SKM-1 (cell line): ENCODE data around the gene INS.

Source experiments
- DNase-seq: peaks from one replicate; lab custom pipeline; 2025; ENCODE audit not compliant: unreplicated experiment; lab: John Stamatoyannopoulos, UW

Gene INS

GRCh38 chr11:2121227-2122130 is 39.5 kb downstream of the INS start:
- DNase-seq, result no peak

DNA sequence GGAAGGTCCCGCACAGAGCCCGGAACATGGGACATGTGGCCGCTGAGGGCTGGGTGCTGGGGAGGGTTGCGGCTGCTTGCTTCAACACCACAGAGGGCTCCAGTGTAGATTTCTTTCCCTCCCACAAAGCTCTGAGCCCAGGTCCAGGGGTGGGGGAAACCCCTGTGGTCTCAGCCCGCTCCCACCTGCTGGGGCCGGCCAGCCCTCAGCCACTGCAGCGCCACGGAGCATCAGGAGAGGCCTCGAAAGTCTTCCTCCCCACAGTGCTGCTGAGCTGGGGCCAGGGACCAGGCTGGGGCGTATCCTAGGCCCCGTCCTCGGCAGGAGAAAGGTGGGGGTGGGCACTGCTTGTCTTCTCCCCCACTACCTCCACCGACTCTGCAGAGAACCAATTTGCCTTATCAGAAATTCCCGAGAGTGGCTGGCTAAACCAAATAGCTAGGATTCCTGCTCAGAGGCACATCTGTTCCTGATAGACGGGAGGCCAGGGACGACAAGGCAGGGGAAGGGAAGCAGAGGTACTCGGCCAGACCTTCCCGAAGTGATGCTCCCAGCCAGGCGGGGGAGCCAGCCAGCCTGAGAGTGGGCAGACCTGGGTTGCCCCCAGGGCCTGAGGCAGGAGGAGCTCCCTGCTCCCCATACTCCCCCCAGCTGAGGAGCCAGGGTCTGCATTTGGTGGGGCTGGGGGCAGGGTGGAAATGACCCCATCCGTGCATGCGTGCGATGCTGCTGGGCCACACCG is 40.5 kb downstream of the INS start:
- DNase-seq, result no peak

- DNase-seq, result no peak
These were observed 42.3 kb downstream of the INS start for GRCh38 chr11:2118677-2119076.

- no peak for DNase-seq
These were observed 44.3 kb downstream of the INS start for GRCh38 chr11:2116680-2117079.

GRCh38 chr11:2115308-2115707 is 45.7 kb downstream of the INS start:
- no peak for DNase-seq

DNA sequence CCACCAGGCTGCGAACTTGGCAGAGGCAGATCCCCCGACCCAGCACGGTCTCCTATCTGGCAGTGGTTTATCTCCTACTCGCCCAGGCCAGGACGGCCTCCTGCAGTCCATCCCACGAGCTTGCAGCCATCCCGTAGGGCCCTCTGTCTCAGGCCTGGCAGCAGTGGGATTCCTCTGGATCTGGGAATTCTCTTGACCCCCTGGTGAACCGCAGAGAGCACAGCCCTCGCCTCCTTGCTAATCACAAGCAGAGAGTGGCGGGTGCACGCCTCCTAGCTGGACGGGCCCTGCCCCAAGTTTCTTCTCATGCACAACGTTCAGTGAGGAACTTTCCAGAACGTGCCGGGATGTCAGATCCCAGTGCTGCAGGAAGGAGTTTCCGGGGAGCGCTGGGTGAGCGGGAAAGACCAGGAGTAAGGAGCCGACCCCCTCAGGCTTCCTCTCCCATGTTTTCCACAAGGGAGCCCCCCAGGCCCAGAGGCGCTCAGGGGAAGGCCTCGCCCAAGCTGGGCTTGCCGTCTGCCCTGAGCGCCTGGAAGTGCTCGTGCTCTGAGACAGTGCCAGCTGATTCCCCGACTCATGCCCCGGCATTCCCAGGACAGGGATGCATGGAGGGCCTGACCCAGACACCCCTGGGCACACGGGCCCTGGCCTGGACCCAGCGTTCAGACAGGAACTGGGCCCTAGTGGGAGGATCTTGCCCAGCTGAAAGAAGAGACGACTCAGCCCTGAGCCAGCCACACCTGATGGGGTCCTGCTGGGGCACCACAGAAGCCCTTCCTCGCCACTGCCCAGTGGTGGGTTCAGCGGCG is 46.4 kb downstream of the INS start:
- no peak for DNase-seq

- DNase-seq, result no peak
These were observed 47.2 kb downstream of the INS start for GRCh38 chr11:2113776-2114175.

DNA sequence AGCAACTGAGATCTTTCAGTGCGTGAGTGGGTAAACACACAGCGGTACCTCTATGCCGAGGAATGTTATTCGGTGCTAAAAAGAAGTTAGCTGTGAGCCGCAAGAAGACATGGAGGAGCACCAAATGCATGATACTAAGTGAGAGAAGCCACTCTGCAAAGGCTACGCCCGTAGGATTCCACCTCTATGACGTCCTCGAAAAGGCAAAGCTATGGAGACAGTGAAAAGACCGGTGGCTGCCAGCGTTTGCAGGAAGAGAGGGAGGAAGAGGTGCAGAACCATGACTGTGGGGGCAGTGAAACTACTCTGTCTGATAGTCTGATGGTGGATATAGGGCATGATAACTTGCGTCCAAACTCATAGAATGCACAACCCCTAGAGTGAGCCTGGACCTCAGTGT is 50.5 kb downstream of the INS start:
- DNase-seq, result no peak
